Kidney (tissue), 14 donors: Measurements from ENCODE around the gene MPPED1. TPM values are rescaled to one million over a fixed set of nuclear protein-coding genes. Genes with fewer than 3 reads are reported as not detected.

Experiments
- DNase-seq, 5 donors: peaks; one replicate each; pipeline ENCODE4 v3.0.0-alpha.2; 2013 to 2020
- FAIRE-seq: peaks from 2 replicates; lab custom pipeline; 2012; peaks lifted over from hg19 to GRCh38; lab: Jason Lieb, UNC
- H3K27ac ChIP-seq, 2 donors: one replicate each; pipeline ENCODE4 v1.7.0; 2013; ENCODE audit warnings: low read depth in 2 of 2, low read length in 2 of 2, inconsistent platforms in 1 of 2
- H3K27me3 ChIP-seq: one replicate; pipeline ENCODE4 v1.7.1; 2013; ENCODE audit warnings: low read length, inconsistent platforms; ENCODE audit not compliant: control insufficient read depth, insufficient read depth
- H3K36me3 ChIP-seq, 3 donors: one replicate each; pipeline versions ENCODE4 v1.7.0 to v1.7.1; 2013; ENCODE audit warnings: low read length in 3 of 3, control low read depth in 1 of 3, inconsistent platforms in 1 of 3; ENCODE audit not compliant: insufficient read depth in 3 of 3, control insufficient read depth in 2 of 3
- H3K4me1 ChIP-seq, 3 donors: one replicate each; pipeline versions ENCODE4 v1.7.0 to v1.7.1; 2013; ENCODE audit warnings: low read length in 3 of 3, inconsistent platforms in 1 of 3, low read depth in 1 of 3; ENCODE audit not compliant: control insufficient read depth in 2 of 3, insufficient read depth in 2 of 3
- H3K4me3 ChIP-seq, 3 donors: one replicate each; pipeline versions ENCODE4 v1.7.0 to v1.8.1; 2013; ENCODE audit warnings: low read length in 3 of 3, control low read depth in 1 of 3, inconsistent platforms in 1 of 3
- H3K9ac ChIP-seq, 3 donors: one replicate each; pipeline versions ENCODE4 v1.7.0 to v1.7.1; 2013; ENCODE audit warnings: low read length in 3 of 3, control low read depth in 1 of 3, inconsistent platforms in 1 of 3
- H3K9me3 ChIP-seq, 3 donors: one replicate each; pipeline versions ENCODE4 v1.7.0 to v1.7.1; 2013; ENCODE audit warnings: low read length in 3 of 3, control low read depth in 1 of 3, inconsistent platforms in 1 of 3; ENCODE audit not compliant: control insufficient read depth in 2 of 3, insufficient read depth in 1 of 3
- intact Hi-C: fragments of 100-400 bp; cut with DNase I; formaldehyde crosslinking; loops from one replicate; pipeline ENCODE4 v1.11.1; 2022
- polyA plus RNA-seq: library from polyadenylated mRNA; stranded (reverse); fragments of 350-450 nt; fragmentation: Illumina TruSeq; extraction: RNeasy Lipid Tissue Mini Kit (QIAGEN cat#74804); gene quantifications from one replicate; pipeline ENCODE4 v1.2.3, GENCODE V29; 2014; ENCODE audit warnings: low read depth, low replicate concordance; ENCODE audit not compliant: insufficient read depth
- total RNA-seq: library from RNA; stranded (reverse); fragmentation: NEBNext Ultra II Directional; extraction: Animal tissue kit (Norgen Biotek cat#: 25700); gene quantifications from one replicate; pipeline ENCODE4 v1.2.1, GENCODE V29; 2021
- TF ChIP-seq, protein P1 (sequence below): IDR thresholded peaks from 3 replicates; pipeline ENCODE4 v1.5.1; 2012; ENCODE audit warnings: mild to moderate bottlenecking, moderate library complexity, borderline replicate concordance; ENCODE audit not compliant: insufficient read depth; ENCODE audit errors: extremely low read depth
- donor health status: control.
- donor health status: control.
- donor health status: control.
- donor health status: control.
- donor health status: control.
- donor health status: DM: yes; HTN: yes; CAD: no.
- donor health status: Normal renal cell carcinoma (clear cell type).

MPPED1 gene
- total and polyA plus RNA-seq, 2 donors from 2014 or later, result not detected

- H3K27ac ChIP-seq, result no peak overlapping the region
- no peaks in the 10 kb centered on the region for H3K9me3 ChIP-seq
- FAIRE-seq (no peak), DNase-seq (no peak)
- H3K36me3 ChIP-seq, result no peaks in the 10 kb centered on the region
- intact Hi-C loops, result no loop called here
- no peak overlapping the region for H3K4me3 ChIP-seq
- H3K9ac ChIP-seq, result no peak overlapping the region
- no peaks in the 10 kb centered on the region for H3K27me3 ChIP-seq
- no peaks in the 10 kb centered on the region for H3K4me1 ChIP-seq
- TF ChIP-seq, protein P1, sequence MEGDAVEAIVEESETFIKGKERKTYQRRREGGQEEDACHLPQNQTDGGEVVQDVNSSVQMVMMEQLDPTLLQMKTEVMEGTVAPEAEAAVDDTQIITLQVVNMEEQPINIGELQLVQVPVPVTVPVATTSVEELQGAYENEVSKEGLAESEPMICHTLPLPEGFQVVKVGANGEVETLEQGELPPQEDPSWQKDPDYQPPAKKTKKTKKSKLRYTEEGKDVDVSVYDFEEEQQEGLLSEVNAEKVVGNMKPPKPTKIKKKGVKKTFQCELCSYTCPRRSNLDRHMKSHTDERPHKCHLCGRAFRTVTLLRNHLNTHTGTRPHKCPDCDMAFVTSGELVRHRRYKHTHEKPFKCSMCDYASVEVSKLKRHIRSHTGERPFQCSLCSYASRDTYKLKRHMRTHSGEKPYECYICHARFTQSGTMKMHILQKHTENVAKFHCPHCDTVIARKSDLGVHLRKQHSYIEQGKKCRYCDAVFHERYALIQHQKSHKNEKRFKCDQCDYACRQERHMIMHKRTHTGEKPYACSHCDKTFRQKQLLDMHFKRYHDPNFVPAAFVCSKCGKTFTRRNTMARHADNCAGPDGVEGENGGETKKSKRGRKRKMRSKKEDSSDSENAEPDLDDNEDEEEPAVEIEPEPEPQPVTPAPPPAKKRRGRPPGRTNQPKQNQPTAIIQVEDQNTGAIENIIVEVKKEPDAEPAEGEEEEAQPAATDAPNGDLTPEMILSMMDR, result no peak
Measured at GRCh38 chr22:43406186-43406790, 5.5 kb upstream of the MPPED1 start.

DNA sequence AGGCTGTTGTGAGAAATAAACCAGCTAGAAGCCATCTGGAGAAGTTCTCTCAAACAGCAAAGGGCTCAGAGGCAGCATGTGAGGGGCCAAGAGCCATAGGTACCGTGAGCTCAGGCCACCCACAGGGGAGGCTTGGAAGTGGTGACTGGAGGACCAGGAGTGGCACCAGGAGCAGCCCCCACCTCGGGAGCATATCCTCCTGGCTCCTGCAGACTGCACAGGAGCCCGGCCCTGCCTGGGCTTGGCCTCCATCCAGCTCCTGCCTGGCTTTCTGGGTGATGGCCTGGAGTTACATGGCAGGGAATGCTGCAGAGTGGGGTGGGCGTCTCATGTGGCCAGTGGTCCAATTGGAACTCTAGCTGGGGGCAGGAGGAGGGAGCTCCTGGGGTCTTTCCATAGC lies 4.2 kb upstream of the MPPED1 start:
- FAIRE-seq (no peak), DNase-seq (peak in 1 of 5 donors; percentile 40)
- intact Hi-C loops, result no loop called here
- Histone ChIP-seq H3K27ac (no peak overlapping the region), H3K9ac (no peak overlapping the region), H3K27me3 (peaks cover 3% of the 10 kb centered on the region), H3K4me3 (no peak overlapping the region), H3K4me1 (no peaks in the 10 kb centered on the region), H3K9me3 (no peaks in the 10 kb centered on the region), H3K36me3 (no peaks in the 10 kb centered on the region)
- TF ChIP-seq, protein P1, result no peak

DNA sequence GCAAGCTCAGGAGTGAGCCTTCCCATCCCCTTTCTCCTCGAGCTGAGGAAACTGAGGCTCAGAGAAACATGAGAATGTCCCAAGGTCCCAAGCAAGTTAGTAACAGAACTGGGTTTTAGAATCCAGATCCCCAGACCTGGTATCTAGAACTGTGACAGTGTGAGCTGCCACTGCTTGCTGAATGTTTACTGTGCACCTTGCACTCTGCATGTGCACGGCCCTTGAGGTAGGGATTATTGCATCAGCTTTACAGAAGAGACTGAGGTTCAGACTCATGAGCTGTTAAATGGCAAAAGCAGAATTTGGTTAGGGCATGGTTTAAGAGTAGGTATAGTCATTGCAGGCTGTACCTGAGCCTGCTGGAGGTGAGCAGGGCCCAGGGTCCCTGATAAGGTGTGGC lies 3.8 kb upstream of the MPPED1 start:
- TF ChIP-seq, protein P1, result no peak
- intact Hi-C loops, result no loop called here
- no peak overlapping the region for H3K4me3 ChIP-seq
- peaks cover 5% of the 10 kb centered on the region for H3K27me3 ChIP-seq
- H3K4me1 ChIP-seq, result no peaks in the 10 kb centered on the region
- no peaks in the 10 kb centered on the region for H3K9me3 ChIP-seq
- DNase-seq, result no peak
- no peaks in the 10 kb centered on the region for H3K36me3 ChIP-seq
- no peak overlapping the region for H3K9ac ChIP-seq
- FAIRE-seq, result no peak
- no peak overlapping the region for H3K27ac ChIP-seq

DNA sequence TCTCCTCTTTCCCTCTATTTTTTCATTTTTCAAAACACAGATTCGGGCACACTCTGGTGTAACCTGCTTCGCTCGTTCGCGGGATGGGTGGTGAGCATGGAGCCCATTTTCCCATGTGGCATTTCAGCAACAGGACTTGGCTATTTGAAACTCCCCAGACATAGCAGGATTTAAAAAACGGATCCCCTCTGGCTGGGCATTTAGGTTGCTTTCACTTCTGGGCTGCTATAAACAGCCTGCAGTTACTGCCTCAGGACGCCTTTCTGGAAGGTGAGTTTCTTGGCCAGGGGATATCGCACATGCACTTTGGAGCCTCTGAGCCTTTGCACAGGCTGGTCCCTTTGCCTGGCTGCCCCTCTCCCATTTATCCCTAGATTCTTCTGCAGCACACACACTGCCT lies 2.8 kb upstream of the MPPED1 start:
- Histone ChIP-seq H3K27me3 (peaks cover 7% of the 10 kb centered on the region), H3K27ac (no peak overlapping the region), H3K9me3 (no peaks in the 10 kb centered on the region), H3K4me3 (no peak overlapping the region), H3K4me1 (no peaks in the 10 kb centered on the region), H3K9ac (no peak overlapping the region), H3K36me3 (no peaks in the 10 kb centered on the region)
- DNase-seq (no peak), FAIRE-seq (no peak)
- TF ChIP-seq, protein P1, result no peak
- intact Hi-C loops, result no loop called here
